Activated CD8-positive, alpha-beta memory T cell treated with anti-CD3 and anti-CD28 coated beads, Interleukin-2, amount 50 U/mL, for 1 hour (primary cell): ENCODE data around the gene TMC2.

Experiments used
- DNase-seq: peaks from one replicate; pipeline ENCODE4 v3.0.0-alpha.2; 2020; ENCODE audit errors: extremely low read depth

TMC2 gene

DNA sequence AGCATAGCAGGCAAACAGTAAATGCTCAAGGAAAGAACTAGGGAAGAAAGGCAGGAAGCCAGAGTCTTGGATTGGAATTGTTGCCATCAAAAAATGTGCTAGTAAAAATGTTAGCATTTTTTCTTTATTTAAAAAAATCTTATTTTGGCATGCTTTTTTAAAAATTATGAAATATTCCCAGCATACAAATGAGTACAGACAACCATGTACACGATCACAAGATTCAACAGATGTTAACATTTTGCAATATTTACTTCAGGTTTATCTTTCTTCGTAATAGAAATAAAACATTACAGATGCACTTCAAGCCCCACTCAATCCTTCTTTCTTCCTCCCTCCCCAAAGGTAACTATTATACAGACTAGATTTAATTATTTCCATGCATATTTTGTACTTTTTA, 88.7 kb downstream of the TMC2 start:
- no peak for DNase-seq

DNA sequence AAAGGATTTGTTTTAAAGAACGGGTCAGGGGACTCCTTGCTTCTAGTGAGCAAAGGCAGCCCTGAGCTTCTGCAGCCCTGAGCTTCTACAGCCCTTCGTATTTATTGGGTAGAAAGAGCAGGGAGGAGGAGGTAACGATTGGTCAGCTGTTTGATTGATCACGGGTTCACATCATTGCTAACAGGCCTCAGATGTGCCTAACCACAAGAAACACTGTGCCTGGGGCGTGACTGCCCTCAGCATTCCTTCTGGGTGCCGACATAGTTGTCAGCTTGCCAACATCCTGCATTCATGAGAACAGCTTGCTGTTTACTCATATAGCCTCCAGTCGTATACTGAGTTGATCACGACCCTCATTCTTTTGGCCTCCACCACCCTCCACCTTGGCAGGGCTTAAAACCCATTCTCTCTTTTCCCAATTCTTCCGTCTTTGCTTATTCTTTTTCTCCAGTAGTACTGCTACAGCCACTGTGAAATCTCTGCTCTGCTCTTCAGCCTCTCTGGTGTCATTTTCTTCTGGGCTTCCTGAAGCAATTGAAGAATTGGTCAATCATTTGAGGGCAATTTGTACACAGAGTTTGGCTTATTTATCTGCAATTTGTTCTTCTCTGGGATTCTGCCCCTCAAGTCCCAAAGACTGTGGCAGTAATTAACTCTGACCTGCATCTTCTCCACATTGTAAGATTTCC, 90.6 kb downstream of the TMC2 start:
- no peak for DNase-seq

DNA sequence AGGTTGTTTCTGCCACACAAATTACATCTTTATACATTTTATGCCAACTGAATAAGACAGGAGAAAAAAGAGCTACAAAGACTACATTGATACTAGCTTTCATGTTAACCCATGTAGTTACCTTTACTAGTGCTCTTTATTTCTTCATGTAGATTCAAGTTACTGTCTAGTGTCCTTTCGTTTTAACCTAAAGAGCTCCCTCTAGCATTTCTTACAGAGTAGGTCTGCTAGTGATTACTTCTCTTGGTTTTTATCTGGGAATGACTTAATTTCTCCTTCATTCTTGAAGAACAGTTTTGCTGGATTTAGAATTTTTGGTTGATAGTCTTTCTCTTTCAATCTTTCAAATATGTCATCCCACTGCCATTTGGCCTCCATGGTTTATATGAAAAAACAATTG, 94.9 kb downstream of the TMC2 start:
- no peak for DNase-seq

DNA sequence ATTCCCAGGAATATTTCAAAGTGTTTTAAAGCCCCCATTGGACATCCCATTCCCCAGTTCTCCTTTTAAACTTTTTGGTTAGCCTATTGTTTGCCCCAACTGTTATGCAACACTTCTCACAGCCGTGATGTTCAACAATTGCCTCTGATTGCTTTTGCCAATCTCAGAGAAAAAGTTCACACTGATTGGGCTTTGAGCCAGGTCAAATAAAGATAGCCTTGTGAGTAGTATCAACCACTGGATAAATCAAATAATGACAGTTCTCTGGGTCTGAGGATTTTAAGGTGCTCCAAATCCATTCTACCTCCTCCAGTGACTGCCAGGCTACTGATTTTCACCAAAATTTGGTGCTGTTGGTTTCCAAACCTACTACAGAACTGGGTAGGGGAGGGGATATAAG, 97.0 kb downstream of the TMC2 start:
- no peak for DNase-seq

DNA sequence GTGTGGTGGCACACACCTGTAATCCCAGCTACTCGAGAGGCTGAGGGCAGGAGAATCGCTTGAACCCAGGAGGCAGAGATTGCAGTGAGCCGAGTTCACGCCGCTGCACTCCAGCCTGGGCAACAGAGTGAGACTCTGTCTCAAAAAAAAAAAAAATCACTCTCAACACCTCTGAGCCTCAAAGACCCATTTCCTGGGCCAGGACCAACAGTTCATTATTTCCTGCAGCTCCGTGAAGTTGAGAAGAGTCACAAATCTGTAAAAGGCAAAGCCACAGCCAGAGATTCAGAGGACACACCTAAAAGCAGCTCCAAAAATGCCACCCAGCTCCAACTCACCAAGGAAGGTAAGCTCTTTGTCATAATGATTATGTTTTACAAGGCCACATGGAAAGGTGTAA, 100.9 kb downstream of the TMC2 start:
- DNase-seq: no peak

DNA sequence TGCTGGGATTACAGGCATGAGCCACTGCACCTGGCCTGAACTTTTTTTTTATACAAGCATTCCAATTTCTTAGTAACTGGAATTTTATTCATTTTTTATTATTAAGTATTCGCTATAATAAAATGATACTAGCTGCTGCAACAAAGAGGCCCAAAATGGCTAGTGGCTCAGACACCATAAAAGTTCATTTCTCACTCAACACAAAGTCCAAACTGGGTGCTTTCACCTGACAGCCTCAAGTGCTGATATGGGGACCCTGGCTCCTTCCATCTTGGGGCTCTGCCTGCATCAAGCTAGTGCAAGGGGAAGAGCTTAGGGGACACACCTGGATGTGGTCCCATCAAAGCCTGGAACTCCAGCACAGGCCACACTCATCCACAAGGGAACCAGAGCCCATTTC, 103.9 kb downstream of the TMC2 start:
- DNase-seq: no peak

DNA sequence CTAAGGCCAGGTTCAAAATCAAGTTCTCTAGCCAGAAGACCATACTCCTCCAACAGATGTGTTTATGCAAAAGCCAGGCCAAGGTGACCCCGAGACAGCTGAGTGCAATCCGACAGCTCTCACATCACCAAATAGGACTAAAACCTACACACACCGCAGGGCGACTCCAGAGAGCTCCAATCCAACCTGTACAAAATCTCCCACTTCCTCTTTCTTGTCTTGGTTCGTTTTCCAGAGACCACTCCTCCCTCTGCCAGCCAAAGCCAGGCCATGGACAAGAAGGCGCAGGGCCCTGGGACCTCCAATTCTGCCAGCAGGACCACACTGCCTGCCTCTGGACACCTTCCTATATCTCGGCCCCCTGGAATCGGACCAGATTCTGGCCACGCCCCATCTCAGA, 104.5 kb downstream of the TMC2 start:
- DNase-seq: no peak

DNA sequence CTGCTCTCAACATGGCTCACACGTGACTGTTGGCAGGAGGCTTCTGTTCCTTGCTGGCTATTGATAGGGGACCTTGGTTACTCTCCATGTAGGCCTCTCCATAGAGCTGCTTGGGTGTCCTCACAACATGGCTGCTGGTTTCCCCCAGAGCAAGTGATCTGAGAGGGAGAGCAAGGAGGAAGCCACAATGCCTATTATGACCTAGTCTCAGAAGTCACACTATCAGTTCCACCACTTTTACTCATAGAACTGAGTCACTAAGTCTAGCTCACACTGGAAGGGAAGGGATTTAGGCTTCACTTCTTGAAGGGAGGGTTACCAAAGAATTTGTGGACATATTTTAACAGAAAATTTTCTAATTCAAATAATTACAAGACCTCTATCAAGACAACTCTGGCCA, 107.3 kb downstream of the TMC2 start:
- DNase-seq: no peak

DNA sequence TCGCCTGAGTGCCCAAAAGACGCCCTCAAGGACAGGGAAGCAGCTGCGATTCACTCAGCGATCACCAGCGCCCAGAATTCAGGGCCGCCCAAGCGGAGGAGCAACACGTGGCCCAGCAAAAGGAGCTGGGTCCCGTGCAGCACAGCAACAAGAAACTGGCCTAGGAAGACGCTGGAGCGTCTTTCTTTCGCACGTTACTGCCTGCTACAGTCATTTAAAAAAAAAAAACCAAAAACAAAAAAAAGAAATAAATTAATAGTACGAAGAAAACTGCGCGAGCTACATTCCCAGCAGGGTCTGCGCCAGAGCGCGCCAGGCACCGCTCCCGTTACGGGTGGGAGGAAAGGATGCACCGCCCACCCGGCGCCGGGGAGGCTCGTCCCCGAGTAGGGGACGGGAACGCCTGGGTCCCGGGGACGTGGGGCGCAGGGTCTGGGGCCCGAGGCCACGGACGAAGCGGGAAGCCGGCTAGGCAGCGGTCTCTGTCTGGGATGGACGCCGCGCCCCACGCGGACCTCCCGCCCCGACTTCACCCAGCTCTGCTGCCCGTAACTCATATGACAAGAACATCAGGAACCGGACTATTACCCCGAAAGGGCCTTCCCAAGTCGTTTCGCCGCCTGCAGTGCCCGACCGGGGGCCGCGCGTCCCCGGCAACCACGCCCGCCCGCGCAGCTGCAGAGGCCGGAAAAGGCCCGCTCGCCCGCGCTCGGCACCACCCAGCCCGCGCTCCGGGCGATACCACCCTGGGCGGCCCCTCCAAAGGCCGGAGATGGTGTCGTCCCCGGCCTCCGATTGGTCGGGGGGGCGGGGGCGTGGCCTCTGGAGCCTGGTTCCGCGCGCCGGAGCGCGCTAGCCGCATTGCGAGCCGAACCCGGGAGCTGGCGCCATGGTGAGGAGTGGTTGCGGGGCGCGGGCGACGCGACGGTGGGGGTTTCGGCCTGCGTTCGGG, 115.7 kb downstream of the TMC2 start, which contains the start of gene NOP56:
Gene NOP56 (plus strand): TSS at position 861 of the 952 bp plus-strand sequence. CDS start 29 bp downstream, at position 890.
- DNase-seq: peak; percentile 62

DNA sequence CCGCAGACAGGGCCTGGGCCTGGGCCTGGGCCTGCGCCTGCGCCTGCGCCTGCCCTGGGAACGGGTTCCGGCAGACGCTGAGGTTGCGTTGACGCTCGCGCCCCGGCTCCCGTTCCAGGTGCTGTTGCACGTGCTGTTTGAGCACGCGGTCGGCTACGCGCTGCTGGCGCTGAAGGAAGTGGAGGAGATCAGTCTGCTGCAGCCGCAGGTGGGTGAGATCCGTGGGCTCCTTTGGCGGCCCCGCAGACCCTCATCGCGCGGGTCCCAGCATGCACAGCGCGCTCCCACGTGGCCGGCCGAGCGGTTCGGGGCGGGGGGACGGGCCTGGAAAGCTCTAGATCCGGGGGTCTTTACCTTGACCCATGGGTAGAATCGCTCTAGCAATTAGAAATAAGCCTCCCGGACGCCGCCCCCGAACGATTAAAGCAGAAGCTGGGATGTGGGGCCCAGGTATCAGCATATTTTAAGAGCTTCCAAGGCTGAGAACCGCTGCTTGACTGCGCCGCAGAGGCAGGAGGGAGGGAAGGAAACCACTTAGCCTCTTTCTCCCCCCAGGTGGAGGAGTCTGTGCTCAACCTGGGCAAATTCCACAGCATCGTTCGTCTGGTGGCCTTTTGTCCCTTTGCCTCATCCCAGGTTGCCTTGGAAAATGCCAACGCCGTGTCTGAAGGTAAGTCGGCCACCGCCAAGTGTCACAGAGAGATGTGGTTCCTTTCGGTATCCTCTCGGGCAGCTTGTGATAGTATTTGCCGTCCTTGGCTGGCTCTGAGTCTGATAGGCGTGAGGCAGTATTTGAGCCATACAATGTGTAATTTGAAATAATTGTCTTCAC, 116.6 kb downstream of the TMC2 start:
- no peak for DNase-seq

DNA sequence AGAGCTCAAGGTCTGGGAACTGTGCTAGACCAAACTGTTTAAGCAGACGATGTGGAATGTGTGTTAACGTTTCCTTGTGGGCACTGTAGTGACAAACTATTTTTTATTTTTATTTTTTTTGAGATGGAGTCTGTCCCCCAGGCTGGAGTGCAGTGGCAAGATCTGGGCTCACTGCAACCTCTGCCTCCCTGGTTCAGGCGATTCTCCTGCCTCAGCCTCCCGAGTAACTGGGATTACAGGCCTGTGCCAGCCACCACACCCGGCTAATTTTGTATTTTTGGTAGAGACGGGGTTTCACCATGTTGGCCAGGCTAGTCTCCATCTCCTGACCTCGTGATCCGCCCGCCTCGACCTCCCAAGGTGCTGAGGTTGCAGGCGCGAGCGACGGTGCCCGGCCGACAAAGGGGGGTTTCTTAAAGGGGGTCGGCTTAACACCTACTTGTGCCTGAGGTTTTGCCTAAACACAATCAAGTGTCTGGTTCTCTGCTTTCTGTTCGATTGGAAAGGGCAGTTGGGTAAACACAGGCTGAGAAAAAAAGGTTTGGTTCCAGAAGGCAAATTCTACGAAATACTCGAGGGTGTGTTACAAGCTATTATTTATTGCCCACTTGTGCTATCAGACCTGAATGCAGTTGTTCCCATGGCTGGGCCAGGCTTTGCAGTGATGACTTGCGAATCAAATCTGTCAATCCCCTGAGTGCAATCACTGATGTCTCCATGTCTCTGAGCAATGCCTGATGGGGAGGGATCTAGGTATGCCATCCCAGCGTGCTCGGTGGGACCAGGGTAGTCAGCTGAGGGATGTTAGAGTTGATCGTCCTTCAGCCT, 117.4 kb downstream of the TMC2 start:
- no peak for DNase-seq

DNA sequence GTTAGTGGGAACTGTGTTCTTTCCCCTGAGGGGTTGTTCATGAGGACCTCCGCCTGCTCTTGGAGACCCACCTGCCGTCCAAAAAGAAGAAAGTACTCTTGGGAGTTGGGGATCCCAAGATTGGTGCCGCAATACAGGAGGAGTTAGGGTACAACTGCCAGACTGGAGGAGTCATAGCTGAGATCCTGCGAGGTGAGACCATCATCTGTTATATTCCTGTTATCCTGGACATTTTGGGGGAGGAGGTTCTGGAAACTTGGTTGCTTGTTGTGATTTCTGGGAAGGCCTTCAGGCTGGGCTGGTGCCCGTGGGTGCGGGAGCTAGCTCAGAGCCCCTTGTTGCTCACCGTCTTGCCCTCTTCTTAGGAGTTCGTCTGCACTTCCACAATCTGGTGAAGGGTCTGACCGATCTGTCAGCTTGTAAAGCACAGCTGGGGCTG, 118.0 kb downstream of the TMC2 start:
- no peak for DNase-seq

DNA sequence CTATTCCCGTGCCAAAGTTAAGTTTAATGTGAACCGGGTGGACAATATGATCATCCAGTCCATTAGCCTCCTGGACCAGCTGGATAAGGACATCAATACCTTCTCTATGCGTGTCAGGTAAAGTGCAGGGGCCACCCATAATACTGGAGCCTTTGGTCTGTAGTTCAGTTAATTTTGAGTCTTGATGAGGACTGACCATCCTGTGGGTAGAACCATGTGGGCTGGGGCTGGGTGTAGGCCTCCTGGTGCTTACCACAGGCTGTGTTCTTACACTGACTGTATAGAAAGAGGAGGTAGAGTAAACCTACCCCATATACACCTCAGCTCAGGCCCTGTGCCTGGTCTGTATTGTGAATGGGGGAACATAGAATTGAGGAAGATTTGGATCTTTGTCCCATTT, 118.5 kb downstream of the TMC2 start:
- no peak for DNase-seq

DNA sequence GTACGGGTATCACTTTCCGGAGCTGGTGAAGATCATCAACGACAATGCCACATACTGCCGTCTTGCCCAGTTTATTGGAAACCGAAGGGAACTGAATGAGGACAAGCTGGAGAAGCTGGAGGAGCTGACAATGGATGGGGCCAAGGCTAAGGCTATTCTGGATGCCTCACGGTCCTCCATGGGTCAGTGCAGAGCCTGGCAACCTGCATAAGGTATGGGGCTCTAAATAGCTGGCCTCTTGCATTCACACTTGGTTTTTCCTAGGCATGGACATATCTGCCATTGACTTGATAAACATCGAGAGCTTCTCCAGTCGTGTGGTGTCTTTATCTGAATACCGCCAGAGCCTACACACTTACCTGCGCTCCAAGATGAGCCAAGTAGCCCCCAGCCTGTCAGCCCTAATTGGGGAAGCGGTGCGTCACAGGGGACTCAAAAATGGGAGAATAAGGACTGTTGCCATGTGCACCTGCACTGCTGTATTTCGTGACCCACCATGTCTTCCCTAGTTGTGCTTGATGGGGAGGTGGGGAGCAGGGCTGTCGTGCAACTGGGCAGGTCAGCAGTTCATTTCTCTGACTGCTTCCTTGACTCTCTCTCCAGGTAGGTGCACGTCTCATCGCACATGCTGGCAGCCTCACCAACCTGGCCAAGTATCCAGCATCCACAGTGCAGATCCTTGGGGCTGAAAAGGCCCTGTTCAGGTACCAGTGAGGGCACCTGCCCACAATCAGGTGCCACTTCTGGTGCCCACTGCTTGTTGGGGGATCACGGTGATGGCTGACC, 119.2 kb downstream of the TMC2 start:
- no peak for DNase-seq

DNA sequence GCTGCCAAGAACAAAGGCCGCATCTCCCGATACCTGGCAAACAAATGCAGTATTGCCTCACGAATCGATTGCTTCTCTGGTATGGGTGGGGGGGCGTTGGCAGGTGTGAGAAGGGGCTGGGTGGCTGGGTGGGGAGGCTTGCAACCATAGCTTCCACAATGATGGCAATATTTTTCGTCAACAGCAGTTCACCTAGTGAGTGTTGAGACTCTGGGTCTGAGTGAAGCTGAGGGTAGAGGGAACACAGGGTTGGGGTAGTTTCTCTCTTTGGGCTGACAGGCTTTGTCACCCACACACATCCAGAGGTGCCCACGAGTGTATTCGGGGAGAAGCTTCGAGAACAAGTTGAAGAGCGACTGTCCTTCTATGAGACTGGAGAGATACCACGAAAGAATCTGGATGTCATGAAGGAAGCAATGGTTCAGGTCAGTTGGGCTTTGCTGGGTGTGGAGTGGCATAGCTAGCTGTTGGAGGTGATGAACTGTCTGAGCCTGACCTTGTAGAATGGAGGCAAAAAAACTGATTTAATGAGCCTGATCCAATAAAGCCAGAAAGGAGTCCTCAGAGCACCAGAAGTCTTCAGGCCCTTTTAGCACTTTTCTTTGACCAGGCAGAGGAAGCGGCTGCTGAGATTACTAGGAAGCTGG, 120.2 kb downstream of the TMC2 start:
- no peak for DNase-seq

DNA sequence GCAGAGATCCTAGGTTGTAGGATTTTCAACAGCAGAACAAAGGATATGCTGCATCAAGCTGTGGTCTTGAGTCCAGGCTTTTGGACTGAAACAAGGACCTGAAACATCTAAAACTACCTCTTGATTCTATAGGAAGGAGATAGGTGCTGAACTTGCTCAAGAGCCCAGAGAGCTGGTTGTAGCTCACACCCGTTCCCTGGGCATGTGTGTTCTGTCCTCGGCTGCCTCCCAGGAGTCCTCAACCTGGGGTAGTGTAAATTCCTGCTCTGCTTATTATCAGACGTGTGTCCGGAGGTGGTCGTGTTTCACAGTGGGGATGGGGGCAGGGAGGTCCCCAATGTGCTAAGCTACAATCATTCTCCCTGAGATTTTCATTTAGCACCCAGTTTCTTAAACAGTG, 120.9 kb downstream of the TMC2 start:
- no peak for DNase-seq

DNA sequence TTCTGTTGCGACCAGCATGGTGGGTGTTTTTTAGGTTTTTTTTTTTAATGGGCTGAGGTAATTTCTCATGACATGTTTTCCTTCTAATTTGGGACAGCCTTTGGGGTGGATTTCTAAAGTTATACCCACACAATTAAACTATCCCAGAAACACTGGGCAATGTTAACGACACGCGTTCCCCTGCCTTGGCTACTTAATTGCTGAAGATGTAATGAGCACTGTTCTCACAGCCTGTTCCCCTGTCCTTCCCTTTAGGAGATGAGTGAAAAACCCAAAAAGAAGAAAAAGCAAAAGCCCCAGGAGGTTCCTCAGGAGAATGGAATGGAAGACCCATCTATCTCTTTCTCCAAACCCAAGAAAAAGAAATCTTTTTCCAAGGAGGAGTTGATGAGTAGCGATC, 121.3 kb downstream of the TMC2 start:
- DNase-seq: no peak

DNA sequence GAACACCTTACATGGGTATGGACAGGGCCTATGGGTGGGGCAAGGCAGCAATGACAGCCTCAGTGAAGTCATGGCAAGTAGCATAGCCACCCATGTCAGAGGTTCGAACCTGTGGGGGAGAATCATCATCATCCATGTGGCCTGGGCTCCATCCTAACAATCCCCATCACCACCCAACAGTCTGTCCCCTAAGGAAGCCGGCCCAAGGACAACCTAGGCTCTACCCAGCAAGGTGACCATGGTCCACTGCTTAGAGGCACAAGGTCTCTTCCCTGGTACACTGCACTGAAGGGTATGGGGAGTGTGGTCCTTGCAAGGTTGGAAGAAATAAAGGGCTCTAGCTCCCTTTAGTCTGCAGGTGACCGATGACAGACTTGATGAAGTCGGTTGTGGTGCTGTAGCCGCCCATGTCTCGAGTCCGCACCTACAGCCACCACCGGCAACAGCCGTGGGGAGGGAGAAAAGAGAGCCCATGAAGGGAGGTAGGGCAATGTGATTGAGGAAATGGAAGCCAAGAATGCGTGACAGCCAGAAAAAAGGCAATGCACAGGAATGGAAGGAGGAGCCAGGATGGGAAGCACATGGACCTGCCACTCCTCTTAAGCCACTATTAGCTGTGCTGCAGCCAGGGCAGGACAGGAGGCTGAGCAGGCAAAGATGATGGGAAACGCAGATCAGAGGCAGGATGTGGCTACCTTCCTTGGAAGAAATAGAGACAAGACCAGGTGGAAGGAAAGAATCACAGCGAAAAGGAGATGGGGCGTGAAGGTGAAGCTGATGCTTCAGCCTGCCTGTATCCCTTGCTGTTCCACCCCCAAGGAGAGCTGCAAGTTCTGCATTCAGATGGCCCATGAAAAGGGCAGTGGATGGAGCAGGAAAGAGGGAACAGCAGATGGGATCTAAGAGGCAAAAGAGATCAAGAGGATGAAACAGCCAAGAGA, 122.3 kb downstream of the TMC2 start:
- no peak for DNase-seq

DNA sequence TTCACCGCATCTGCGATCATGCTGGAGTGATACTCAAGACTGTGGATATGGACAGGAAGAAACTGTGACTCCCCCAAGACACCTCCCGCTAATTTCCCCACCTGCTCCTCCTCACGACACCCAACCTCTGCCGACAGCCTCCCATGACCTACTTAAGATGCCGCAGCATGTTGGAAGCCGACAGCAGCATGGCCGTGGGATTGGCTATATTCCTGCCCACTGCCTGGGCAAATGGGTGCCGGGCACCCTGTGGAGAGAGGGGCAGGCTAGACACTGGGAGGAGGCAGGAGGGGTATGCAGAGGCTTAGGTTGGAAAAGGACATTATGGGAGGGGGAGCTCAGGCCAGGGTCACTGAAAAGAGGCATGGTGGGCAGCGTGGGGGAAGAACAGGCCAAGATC, 123.2 kb downstream of the TMC2 start:
- DNase-seq: no peak
